IPS-18c (cell line): ENCODE data around the gene HNRNPA3.
"Not testable (repeated sequence)": the region's sequence is repeated elsewhere in the genome, so short reads cannot be mapped to it uniquely, and the experiment has no call there.

Experiments used
- H3K4me3 ChIP-seq: 2 replicates; pipeline ENCODE4 v1.7.0; 2013; ENCODE audit warnings: low read depth, mild to moderate bottlenecking, low read length, moderate library complexity; ENCODE audit not compliant: insufficient read depth
- H3K9me3 ChIP-seq: one replicate; pipeline ENCODE4 v1.6.1; 2013; ENCODE audit warnings: mild to moderate bottlenecking, low read length, moderate library complexity; ENCODE audit not compliant: control insufficient read depth, insufficient read depth

Gene HNRNPA3

DNA sequence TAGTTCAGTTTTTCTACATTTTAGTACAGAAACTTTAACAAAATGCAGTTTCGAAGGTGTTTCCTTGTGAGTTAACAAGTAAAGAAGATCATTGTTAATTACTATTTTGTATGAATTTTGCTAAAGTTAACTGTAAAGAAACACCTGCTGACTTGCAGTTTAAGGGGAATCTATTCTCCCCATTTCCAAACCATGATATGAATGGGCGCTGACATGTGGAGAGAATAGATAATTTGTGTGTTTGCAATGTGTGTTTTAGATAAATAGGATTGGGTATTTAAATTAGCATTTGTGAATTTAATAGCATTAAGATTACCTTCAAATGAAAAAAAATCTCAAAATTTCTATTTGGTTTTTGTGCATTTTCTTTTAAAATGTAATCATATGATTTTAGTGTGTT lies 7.2 kb downstream of the HNRNPA3 start:
- not testable (repeated sequence) for H3K4me3 ChIP-seq, H3K9me3 ChIP-seq

DNA sequence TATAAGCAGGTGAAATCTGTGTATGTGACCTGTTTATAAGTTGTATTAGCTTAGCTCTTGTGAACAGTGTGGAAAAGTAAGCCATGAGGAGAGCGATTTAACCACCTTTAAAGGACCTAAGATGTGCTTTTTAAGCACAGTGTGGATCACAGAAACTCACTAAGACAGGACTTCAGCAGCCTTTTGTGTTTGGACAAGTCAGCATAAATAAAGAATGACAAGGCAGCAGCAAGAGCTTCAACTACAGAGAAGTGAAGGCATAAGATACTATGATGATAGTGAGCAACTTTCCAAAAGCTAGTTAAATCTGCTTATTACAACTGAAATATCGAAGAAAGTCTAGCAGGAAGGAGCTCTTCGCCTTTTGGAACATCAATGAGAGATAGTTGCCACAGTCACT lies 8.9 kb downstream of the HNRNPA3 start:
- H3K9me3 ChIP-seq: no peaks in the 10 kb centered on the region
- H3K4me3 ChIP-seq: no peak overlapping the region

DNA sequence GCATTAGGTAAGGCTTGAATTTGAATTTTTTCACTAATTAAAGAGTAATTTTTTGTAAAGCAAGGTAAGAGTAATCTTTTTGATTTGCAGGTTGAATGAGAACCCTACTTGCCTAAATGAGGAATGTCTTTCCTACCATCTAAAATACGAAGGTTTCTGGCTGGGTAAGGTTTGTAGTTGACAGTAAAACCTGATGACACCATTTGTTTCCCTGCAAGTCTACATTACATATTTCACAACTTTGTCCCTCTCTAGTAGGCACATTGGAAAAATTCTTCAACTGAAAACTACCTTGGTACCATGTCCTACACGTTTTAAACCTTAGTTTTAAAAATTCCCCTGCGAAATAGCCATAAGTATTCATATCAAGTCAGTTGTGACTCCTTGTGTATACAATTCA lies 9.4 kb downstream of the HNRNPA3 start:
- no peak overlapping the region for H3K4me3 ChIP-seq

DNA sequence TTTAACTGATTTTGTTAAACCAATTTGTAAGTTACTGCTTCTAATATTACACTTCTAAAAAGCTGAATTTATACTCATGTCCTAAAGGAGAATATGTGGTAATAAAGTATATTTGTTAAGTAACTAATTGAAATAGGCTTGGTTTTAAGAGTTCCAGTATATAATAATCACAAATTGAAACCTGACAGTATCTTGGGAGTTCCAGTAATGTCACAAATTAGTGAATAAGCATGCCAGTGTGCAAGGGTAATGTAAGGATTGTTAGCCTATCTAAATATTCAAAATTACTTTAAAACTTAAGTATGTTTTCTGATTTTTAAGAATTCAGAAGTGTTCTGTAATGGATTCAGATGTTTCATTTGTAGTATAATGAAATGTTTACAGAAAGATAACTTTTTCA lies 10.8 kb downstream of the HNRNPA3 start:
- H3K9me3 ChIP-seq, H3K4me3 ChIP-seq: not testable (repeated sequence)

More for the DNA sequence above, 9.4 kb downstream of the HNRNPA3 start:
- H3K9me3 ChIP-seq: no peaks in the 10 kb centered on the region

DNA sequence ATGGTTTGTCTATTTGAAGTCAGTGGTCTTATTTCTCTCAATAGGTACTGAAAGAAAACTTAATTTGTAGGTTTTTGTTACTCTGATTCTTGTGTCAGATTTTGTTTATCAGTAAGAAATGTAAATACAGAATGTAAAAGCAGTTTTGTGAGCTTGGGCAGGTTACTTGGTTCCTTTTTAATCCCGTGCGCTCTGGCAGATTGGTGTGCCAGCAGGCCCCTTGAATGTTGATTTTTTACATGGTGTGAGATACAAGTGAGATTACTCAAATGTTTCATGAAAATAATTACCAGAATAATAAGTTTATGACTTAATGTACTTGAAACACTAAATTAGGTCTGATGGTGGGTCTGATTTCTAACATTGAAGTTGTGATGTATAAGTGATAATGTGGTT lies 13.4 kb downstream of the HNRNPA3 start:
- Histone ChIP-seq H3K9me3 (no peaks in the 10 kb centered on the region), H3K4me3 (no peak overlapping the region)

DNA sequence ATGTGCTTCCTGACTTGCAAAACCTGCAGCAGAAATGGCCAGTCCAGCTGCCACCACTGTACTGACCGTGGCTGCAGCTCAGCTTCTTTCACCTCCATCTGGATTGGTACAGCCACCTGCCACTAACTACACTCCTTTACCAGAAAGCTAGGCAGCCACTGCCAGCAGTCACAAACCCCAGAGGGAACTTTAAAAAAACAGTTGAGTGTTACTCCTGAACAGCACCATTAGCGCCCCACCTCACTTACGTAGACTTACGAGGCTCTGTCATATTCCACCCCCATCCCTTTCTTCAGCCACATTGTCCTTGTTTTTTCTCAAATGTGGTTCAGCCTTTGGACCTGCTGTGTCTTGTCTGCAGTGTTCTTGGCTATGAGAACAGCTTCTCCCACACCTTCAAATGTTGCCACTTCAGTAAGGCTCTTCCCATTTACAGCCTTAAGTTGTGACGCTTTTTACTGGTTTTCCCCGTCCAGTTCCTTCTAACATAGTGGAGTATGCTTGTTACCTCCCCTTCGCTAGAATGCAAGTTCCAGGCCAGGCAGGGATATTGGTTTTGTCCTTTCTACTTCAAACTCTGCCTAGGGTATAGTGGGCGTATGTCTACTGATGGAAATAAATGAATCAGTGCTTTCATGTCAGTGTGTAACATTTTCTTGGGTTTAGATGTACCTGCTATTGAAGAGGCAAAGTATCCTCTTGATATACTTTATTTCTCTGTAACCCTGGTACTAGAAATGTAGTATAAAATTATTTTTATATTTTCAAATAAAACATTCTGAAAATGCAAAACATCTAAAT lies 17.0 kb downstream of the HNRNPA3 start:
- no peaks in the 10 kb centered on the region for H3K9me3 ChIP-seq

DNA sequence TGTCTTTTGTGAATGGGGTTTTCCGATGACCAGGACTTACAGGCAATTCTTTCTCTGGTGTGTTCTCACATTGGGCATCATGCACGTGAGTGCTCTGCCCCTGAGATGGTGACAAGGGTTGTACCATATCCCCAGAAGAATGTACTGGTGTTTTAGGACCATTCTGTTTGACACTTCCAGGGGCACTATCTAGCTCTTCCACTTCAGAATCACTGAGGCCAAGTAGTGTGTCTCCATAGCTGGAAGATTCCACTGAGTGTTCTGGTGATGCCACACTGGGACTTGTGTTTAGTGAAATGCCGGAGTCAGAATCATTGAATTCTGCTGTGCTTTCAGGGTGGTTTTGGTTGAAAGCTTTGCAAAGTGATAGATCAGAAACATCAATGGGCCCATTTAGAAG lies 18.7 kb downstream of the HNRNPA3 start:
- no peaks in the 10 kb centered on the region for H3K9me3 ChIP-seq

More for the DNA sequence above, 17.0 kb downstream of the HNRNPA3 start:
- no peak overlapping the region for H3K4me3 ChIP-seq

DNA sequence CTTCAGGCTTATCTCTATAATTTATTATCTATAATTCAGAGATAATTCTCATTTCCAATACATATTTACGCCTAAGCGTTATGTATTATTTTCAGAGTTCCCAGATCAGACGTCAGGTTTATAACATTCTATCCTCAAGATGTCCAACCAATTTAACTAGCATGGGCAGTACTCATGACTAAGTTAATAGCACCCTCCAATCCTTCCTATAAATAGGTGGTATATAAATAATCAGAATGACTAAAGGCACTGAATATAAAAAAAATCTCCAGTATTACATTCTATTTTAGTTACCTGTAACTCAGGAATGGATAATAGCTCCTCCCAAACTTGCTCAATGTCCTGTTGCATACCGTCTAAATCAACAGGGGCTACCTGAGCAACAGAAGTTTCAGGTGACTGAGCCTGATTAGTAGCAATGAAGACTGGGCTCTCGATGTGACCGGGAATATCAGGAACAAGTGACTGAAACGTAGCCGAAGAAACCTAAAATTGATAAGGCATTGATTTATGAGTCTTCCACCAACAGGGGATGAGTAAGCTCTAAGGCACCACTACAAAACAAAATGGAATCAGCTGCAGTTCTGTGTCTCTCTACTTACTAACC lies 19.6 kb downstream of the HNRNPA3 start:
- Histone ChIP-seq H3K9me3 (no peaks in the 10 kb centered on the region), H3K4me3 (no peak overlapping the region)

More for the DNA sequence above, 18.7 kb downstream of the HNRNPA3 start:
- no peak overlapping the region for H3K4me3 ChIP-seq

DNA sequence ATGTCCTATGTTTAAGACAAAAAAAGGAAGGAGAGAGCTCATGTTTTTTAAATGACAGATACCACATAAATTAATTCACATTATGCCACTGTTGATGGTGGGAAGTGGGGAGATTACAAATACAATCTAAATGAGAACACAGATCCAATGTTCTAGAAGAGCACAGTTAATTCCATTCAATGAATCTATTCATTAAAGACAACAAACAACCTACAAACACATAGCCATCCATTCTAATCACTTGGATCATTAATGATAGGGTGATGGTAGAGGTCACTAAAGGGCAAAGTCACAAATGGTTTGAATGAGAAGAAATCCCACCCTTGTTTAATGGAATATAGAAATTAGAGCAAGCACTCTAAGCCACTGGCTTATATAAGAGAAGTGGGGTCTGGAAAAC lies 21.7 kb downstream of the HNRNPA3 start:
- H3K4me3 ChIP-seq: no peak overlapping the region
- no peaks in the 10 kb centered on the region for H3K9me3 ChIP-seq

DNA sequence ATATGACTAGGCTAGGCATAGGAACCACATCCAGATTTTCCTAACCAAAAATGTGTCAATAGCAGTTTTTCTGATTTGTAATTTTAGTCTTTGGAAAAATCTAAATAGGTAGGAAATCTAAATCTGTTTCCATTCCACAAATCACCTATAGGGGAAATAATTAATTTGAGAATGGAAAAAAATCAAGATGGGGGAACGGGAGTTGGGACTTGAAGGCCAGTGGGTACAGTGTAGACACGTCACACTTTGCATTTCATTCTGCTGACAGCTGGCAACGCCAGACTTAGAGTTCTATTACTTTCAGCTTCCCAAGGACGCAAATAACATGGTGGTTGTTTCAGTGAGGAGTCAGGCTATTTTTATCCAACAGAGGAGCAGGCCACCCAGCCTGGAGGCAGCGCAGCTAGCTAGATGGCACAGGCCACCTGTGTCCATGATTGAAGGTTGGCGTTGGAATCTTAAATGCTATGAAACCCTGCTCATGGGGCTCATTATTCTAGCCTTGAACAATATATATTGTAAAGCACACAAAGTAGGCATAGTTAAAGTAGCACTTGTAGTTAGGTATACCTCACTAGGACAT lies 23.4 kb downstream of the HNRNPA3 start:
- no peaks in the 10 kb centered on the region for H3K9me3 ChIP-seq

DNA sequence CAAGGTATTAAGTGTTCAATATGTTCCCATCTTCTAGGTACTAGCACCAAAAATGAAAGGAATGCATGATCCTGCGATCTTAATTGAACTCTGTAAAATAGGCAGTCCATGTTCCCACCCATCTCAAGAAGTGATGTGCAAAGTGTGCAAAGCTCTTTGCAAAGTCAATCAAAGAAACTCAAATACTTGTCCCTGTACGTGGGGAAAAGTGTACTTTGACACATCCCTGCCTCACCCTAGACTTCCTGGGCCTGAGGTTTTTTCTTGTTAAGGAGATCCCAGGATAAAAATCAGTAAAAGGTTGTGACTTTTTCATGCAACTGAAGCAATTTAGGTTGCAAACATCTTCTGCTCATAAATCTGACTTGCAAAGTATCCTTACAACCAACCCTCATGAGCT lies 25.3 kb downstream of the HNRNPA3 start:
- Histone ChIP-seq H3K9me3 (no peaks in the 10 kb centered on the region), H3K4me3 (no peak overlapping the region)

More for the DNA sequence above, 23.4 kb downstream of the HNRNPA3 start:
- H3K4me3 ChIP-seq: no peak overlapping the region

DNA sequence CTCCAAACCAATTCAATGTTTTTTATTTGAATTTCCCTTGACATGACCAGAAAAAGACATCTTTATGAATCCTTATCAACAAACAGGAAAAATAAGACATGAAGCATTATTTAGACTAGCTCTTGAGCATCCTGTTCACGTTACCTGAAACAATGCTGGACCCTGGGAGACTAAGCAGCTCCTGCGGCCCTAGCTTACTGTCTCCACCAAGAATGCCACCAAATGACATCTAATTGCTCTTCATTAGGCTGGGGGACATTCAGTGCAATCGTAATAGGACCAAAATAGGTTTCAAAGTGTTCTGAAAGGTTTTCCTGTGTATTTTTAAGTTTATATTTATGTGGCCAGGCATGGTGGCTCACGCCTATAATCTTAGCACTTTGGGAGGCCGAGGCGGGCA lies 26.5 kb downstream of the HNRNPA3 start:
- no peak overlapping the region for H3K4me3 ChIP-seq

DNA sequence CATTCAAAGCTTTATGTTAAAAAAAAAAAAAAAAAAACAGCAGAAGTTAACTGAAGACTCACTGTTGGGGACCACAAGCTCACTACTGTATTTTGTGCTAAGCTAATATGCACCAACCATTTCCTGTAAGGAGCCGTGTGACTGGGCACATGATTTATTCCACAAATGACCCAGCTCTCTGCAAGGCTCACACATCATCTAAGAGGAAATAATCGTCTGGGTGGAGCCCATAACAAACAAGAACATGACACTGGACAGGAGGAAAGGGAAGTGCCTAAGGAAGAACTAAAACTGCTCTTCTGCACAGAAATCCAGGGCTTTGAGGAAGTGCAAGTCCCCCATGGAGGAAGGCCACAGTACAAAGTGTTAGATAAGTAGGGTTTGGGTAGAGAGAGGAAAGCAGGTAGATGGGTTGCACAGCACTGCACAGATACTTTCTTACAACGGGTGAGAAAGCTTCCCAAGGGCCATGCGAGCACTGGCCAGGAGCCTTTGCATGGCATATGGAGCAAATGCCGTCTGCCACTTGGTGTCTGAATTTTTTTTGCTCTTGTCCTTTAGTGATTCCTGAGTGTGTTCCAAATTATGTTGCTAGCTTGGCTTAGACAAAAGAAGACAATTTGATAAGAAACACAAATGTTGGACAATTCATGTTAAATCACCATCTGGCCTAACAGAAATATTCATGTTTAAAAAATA lies 27.5 kb downstream of the HNRNPA3 start:
- Histone ChIP-seq H3K4me3 (no peak overlapping the region), H3K9me3 (no peaks in the 10 kb centered on the region)

More for the DNA sequence above, 26.5 kb downstream of the HNRNPA3 start:
- H3K9me3 ChIP-seq: no peaks in the 10 kb centered on the region

DNA sequence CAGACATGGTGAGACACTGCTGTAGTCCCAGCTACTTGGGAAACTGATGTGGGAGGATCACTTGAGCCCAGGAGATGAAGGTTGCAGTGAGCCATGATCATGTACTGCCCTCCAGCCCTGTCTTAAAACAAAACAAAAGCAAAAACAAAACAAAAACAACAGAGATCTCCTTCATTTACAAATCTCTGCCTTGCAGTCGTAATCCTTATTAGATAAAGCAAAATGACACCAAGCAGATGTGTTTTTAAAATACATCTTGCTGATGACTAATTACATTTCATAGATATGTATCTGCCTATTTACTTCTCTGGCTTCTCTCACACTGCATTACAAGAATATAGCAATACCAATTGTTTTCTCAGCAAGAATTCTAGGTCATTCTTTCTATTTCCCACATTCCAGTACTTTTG lies 29.1 kb downstream of the HNRNPA3 start:
- Histone ChIP-seq H3K4me3 (no peak overlapping the region), H3K9me3 (no peaks in the 10 kb centered on the region)

DNA sequence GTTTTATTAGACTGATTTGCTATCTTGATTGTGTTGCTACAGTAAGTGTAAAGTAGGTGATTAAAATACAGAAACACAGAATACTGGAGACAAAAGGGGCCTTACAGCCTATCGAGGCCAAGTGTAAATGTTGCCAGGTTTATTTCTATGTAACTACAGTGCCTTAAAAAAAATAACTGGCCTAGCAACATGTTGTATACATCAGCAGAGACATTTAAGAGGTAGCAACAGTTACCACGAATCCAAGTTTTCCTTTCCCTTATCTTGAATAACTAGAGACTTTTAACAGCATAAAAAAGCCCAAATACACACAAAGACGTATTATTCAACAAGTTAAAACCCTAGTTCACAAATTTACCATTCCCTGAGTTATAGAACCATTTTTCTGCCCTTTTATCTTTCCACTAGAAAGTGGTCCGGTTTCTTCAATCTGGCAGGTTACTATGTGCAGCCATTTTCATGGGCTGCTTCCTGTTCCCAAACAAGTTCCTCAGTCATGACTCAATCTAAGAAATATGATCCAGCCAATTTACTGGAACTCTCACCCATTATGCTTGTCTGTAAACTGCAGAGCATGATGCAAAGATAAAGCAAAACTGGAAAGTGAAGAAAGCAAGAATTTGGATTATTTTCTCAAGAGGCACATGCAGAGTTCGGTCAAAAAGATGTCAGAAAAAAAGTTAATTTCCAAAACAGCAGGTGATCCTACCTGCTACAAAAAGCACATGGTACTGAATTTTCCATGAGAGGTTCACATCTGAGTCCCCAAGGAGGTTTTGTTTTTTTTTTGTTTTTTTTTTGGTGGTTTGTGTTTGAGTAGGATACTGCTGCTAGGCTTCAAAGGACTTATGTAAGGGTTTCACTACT lies 29.8 kb downstream of the HNRNPA3 start:
- Histone ChIP-seq H3K4me3 (no peak overlapping the region), H3K9me3 (no peaks in the 10 kb centered on the region)

DNA sequence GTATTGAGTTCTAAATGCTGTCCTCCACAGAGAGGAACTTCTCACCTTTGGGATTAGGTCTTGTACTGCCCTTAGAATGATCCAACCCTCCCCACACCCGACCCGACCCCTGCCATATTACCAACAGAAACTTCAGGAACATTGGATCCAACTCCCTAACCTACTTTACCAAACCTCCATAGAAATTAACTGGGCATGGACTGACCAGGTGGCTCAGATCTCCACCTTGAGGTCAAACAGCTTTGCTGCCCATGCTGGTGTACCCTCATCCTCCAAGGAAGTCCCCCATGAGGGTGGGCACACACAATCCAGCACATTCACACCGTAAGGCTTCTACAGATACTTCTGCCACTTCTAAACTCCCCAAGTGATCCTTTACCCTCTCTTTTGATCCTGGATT lies 30.5 kb downstream of the HNRNPA3 start:
- no peaks in the 10 kb centered on the region for H3K9me3 ChIP-seq
- no peak overlapping the region for H3K4me3 ChIP-seq

DNA sequence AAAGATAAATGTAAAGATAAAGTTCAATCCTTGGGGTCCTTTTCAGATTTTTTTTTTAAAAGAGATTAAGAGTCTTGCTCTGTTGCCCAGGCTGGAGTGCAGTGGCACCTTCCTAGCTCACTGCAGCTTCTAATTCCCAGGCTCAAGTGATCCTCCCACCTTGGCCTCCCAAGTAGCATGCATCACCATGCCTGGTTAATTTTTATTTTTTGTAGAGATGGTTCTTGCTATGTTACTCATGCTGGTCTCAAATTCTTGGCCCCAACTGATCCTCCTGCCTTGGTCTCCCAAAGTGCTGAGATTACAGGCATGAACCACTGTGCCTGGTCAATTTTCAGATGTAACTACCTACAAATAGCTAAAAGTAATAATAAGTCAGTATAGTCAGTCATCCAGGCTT lies 30.9 kb downstream of the HNRNPA3 start:
- H3K9me3 ChIP-seq: no peaks in the 10 kb centered on the region
- no peak overlapping the region for H3K4me3 ChIP-seq
